HEK293T (cell line): ENCODE data around the gene SNCB.

ENCODE experiments used
- CTCF ChIA-PET: fragments of 350-600 bp; formaldehyde crosslinking; extraction: SDS; loops from one replicate; lab custom pipeline; 2021; ENCODE audit warnings: antibody characterized with exemption, inconsistent platforms; lab: Yijun Ruan, JAX
- POLR2A ChIA-PET: fragments of 350-600 bp; formaldehyde crosslinking; extraction: SDS; loops from one replicate; lab custom pipeline; 2020; ENCODE audit warnings: antibody characterized with exemption, inconsistent platforms; lab: Yijun Ruan, JAX
- DNase-seq: peaks from one replicate; pipeline ENCODE4 v3.0.0; 2012; ENCODE audit warnings: mixed read lengths; ENCODE audit errors: extremely low spot score
- ARNT ChIP-seq: fragments of 450-650 bp; IDR thresholded peaks from 2 replicates; pipeline ENCODE4 v1.6.1; 2017; ENCODE audit warnings: mild to moderate bottlenecking
- BHLHE40 ChIP-seq: fragments of 450-650 bp; IDR thresholded peaks from 2 replicates; pipeline ENCODE4 v1.6.1; 2016; ENCODE audit warnings: mild to moderate bottlenecking, moderate library complexity, borderline replicate concordance
- CTBP1 ChIP-seq: fragments of 450-650 bp; IDR thresholded peaks from 2 replicates; pipeline ENCODE4 v1.6.1; 2016; ENCODE audit warnings: borderline replicate concordance
- ELF4 ChIP-seq: fragments of 450-650 bp; IDR thresholded peaks from 2 replicates; pipeline ENCODE4 v1.6.1; 2017; ENCODE audit warnings: antibody characterized with exemption
- FOXA1 ChIP-seq: fragments of 450-650 bp; IDR thresholded peaks from 2 replicates; pipeline ENCODE4 v1.6.1; 2016; ENCODE audit warnings: mild to moderate bottlenecking
- FOXK2 ChIP-seq: fragments of 450-650 bp; IDR thresholded peaks from 2 replicates; pipeline ENCODE4 v1.6.1; 2016; ENCODE audit warnings: mild to moderate bottlenecking
- FOXM1 ChIP-seq: fragments of 450-650 bp; IDR thresholded peaks from 2 replicates; pipeline ENCODE4 v1.6.1; 2017; ENCODE audit warnings: mild to moderate bottlenecking, borderline replicate concordance
- HDGF ChIP-seq: fragments of 450-650 bp; IDR thresholded peaks from 2 replicates; pipeline ENCODE4 v1.6.1; 2017; ENCODE audit warnings: antibody characterized with exemption, borderline replicate concordance
- L3MBTL2 ChIP-seq: fragments of 450-650 bp; conservative IDR thresholded peaks from 2 replicates; pipeline ENCODE4 v1.6.1; 2016; ENCODE audit warnings: mild to moderate bottlenecking
- LEF1 ChIP-seq: fragments of 450-650 bp; IDR thresholded peaks from 2 replicates; pipeline ENCODE4 v1.6.1; 2017; ENCODE audit warnings: mild to moderate bottlenecking, borderline replicate concordance
- NFRKB ChIP-seq: fragments of 450-650 bp; IDR thresholded peaks from 2 replicates; pipeline ENCODE4 v1.6.1; 2016; ENCODE audit warnings: mild to moderate bottlenecking, moderate library complexity
- PKNOX1 ChIP-seq: fragments of 450-650 bp; IDR thresholded peaks from 2 replicates; pipeline ENCODE4 v1.6.1; 2016
- SP1 ChIP-seq: fragments of 450-650 bp; IDR thresholded peaks from 2 replicates; pipeline ENCODE4 v1.6.1; 2017
- SUZ12 ChIP-seq: fragments of 450-650 bp; IDR thresholded peaks from 2 replicates; pipeline ENCODE4 v1.6.1; 2016; ENCODE audit warnings: mild to moderate bottlenecking
- TARDBP ChIP-seq: fragments of 450-650 bp; IDR thresholded peaks from 2 replicates; pipeline ENCODE4 v1.6.1; 2016
- ZNF384 ChIP-seq: fragments of 450-650 bp; IDR thresholded peaks from 2 replicates; pipeline ENCODE4 v1.6.1; 2016

Gene SNCB

DNA sequence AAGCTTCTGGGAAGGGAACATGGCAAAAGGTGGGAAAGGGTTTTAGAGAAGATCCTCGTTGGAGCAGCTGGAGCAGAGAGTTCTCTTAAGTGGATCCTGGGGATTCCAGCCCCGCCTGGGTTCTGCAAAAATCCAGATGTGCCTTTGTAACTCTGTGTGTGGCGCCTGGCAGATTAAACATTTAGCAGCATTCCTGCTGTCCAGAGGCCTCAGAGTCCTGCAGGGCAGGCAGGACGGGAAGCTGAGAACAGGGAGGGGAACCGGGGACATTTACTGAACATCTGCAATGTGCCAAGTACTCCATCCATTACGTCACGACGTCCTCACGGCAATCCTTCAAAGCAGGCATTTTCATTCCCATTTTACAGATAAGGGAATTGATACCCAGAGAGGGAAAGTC lies 6.1 kb upstream of the SNCB start:
- DNase-seq, result no peak
- CTCF ChIA-PET, result no interaction called here
- POLR2A ChIA-PET, result interaction anchor here (1.8 kb wide), 1 partner anchor 11 kb away, joined by 9 read pairs; the partner anchor contains the start of gene TSPAN17

DNA sequence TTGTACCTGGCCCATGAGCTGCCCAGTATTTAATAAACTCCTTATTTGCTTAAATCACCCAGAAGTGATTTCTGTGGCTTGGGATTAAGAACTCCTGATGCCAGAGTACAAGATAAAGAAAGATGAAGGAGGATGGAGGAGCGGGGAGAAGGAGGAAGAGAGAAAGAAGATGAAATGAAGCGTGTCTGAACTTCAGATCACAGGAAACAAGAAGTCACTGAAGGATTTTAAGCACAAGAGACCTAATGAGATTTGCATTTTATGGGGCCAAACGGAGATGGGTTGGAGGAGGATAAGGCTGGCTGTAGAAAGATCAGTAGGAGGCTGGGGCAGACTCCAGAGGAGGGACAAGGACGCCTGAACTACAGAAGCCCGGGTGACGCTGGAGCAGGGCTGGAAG lies 3.3 kb upstream of the SNCB start:
- ChIA-PET POLR2A (interaction anchor here (1.4 kb wide), 1 partner anchor 13 kb away, joined by 7 read pairs; the partner anchor contains the start of gene TSPAN17), CTCF (no interaction called here)
- TF ChIP-seq ZNF384, result no peak
- no peak for TF ChIP-seq CTBP1
- no peak for TF ChIP-seq PKNOX1
- no peak for TF ChIP-seq FOXA1
- no peak for TF ChIP-seq TARDBP
- no peak for TF ChIP-seq L3MBTL2
- no peak for TF ChIP-seq HDGF
- no peak for TF ChIP-seq BHLHE40
- no peak for TF ChIP-seq SUZ12
- DNase-seq, result no peak

More for the DNA sequence above, 6.1 kb upstream of the SNCB start:
- TF ChIP-seq TARDBP, result no peak
- no peak for TF ChIP-seq NFRKB
- TF ChIP-seq LEF1, result no peak
- TF ChIP-seq BHLHE40, result no peak

DNA sequence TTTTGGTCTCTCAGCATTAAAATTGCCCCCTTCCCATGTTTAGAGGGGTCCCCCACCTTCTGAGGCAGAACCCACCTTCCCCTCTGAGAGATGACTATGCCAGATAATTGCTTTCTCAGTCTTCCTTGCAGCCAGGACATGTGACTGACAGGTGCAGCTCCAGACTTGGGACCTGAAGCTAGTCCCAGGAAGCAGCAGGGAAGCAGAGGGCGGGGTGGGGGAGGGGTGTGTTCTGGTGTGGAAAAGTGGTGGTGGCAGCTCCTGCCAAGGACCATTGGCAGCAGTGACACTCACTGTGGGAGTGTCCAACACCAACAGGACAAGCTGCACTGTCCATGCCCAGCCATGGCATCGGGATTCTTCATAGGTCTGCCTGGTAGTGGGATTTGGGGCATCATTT lies 2.4 kb upstream of the SNCB start:
- DNase-seq, result no peak
- TF ChIP-seq ELF4, result no peak
- no peak for TF ChIP-seq LEF1
- no peak for TF ChIP-seq FOXA1
- no peak for TF ChIP-seq BHLHE40
- no peak for TF ChIP-seq NFRKB
- no peak for TF ChIP-seq FOXK2
- POLR2A ChIA-PET, result interaction anchor here (1.4 kb wide), 1 partner anchor 14 kb away, joined by 7 read pairs; the partner anchor contains the start of gene TSPAN17
- CTCF ChIA-PET, result no interaction called here

DNA sequence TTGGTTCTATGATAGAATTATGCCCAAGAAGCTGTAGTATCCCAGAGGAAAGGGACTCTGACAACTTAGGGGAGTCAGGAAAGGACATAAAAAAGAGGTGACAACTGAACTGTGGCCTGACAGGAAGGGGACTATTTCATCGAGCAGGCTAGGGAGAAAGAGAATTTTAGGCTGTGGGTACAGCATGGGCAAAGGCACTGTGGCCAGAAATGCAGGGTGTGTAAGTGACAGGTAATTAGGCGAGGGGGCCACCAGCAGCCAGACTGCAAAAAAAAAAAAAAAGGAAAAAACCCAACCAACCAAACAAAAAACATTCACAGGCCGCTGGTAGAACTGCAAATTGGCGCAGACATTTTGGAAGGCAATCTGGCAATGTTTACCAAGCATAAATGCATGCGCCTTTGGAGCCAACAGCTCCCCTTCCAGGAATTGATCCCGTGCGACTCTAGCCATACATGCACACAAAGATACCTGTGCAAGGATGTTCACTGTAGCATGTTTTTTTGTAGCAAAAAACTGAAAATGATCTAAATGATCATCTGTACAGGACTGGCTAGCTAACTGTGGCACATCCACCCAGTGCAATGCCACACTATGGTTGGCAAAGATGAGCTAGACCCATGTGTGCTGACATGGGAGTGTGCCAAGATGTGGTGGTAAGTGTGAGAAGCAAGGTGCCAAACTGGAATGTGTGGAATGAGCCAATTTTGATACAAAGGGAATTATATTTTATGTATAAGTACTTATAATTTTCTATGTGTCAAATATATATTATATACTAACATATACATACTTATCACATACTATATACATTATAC lies 1.3 kb upstream of the SNCB start:
- POLR2A ChIA-PET, result interaction anchor here (1.2 to 1.4 kb wide), 2 partner anchors 10 to 89 kb away, joined by 3 to 8 read pairs; no protein-coding TSS in a partner anchor
- TF ChIP-seq CTBP1 (no peak), NFRKB (no peak), HDGF (no peak), BHLHE40 (no peak), SUZ12 (no peak), ZNF384 (no peak), FOXA1 (no peak), ARNT (no peak), LEF1 (no peak), SP1 (no peak)
- no peak for DNase-seq
- CTCF ChIA-PET, result interaction anchor here (0.9 kb wide), 1 partner anchor 29 kb away, joined by 4 read pairs; no protein-coding TSS in a partner anchor

GRCh38 chr5:176630681-176631222 lies 418 bp upstream of the SNCB start:
- TF ChIP-seq LEF1 (no peak), SUZ12 (no peak), FOXK2 (no peak), PKNOX1 (no peak), FOXA1 (no peak), FOXM1 (no peak), BHLHE40 (no peak), L3MBTL2 (no peak), CTBP1 (no peak), ZNF384 (no peak), SP1 (no peak)
- POLR2A ChIA-PET, result interaction anchor here (0.9 to 1.4 kb wide), 7 partner anchors 9 to 88 kb away, joined by 3 to 8 read pairs (median 3); partner anchors contain the start of gene TSPAN17

GRCh38 chr5:176629317-176629852 lies 949 bp downstream of the SNCB start:
- CTCF ChIA-PET, result no interaction called here
- POLR2A ChIA-PET, result interaction anchor here (1.3 kb wide), 1 partner anchor 85 kb away, joined by 4 read pairs; no protein-coding TSS in a partner anchor
- TF ChIP-seq ZNF384 (no peak), PKNOX1 (no peak), ARNT (no peak), NFRKB (no peak)
- no peak for DNase-seq

More at GRCh38 chr5:176630681-176631222, 418 bp upstream of the SNCB start:
- CTCF ChIA-PET, result interaction anchor here (0.9 to 1.3 kb wide), 3 partner anchors 9 to 47 kb away, joined by 3 to 6 read pairs (median 3); no protein-coding TSS in a partner anchor
- DNase-seq, result no peak
